Activated CD8-positive, alpha-beta memory T cell treated with anti-CD3 and anti-CD28 coated beads for 36 hours (primary cell): Measurements from ENCODE around the gene SLC13A3. TPM values are rescaled to one million over a fixed set of nuclear protein-coding genes. Genes with fewer than 3 reads are reported as not detected.

Source experiments
- CTCF ChIA-PET: fragments of 350-600 bp; sonication (Branson Sonifier 250); formaldehyde crosslinking; loops from one replicate; lab custom pipeline; 2021; ENCODE audit warnings: antibody characterized with exemption; lab: Charles Lee
- POLR2A ChIA-PET: fragments of 350-600 bp; sonication (Branson Sonifier 250); formaldehyde crosslinking; loops from one replicate; lab custom pipeline; 2021; ENCODE audit warnings: antibody characterized with exemption; lab: Charles Lee
- total RNA-seq, 2 experiments: library from RNA; stranded (reverse); gene quantifications; one replicate each; pipeline ENCODE4 v1.2.3, GENCODE V29; 2021

The SLC13A3 gene
- total RNA-seq, 2 experiments from 2014 or later: not detected

DNA sequence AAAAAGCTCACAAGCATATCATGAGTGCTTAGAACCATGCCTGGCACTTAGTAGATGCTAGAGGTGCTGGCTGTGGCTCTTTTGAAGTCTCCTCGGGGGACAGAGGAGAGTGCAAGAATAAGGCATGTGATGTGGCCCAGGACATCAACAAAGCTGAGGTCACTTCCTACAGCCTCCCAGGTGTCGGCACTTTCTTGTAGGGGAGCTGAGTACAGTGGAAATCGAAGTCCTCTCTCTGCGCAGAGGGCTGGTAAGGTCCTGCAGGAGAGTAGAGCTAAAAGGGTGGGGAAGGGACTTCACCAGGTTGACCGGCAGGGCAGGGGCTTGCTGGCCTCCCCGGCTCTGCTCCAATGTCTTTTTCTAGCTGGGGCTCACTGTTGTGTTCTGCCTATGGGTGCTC is 11.2 kb downstream of the SLC13A3 start:
- POLR2A ChIA-PET: no interaction called here
- CTCF ChIA-PET: interaction anchor here (0.6 kb wide), 1 partner anchor 382 kb away, joined by 4 read pairs; no protein-coding TSS in a partner anchor

DNA sequence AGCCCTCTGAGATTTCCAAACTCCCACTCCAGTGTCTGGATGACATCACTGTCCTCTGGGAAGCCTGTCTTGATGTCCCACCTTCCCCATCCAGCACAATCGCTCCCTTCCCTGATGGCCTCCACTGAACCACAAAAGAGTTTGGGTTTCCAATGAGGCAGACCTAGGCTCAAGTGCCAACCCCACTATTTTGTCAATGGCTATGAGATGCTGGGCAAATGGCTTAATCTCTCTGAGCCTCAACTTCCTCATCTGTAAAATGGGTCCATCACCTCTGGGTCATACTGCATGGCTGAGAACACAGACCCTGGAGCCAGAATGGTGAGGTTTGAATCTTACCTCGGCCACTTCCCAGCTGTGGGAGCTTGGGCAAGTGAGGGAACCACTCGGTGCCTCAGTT is 11.7 kb downstream of the SLC13A3 start:
- ChIA-PET CTCF (interaction anchor here (0.6 kb wide), 1 partner anchor 382 kb away, joined by 4 read pairs; no protein-coding TSS in a partner anchor), POLR2A (no interaction called here)

- ChIA-PET CTCF (no interaction called here), POLR2A (no interaction called here)
Observed at GRCh38 chr20:46638898-46639274, 12.4 kb downstream of the SLC13A3 start.

DNA sequence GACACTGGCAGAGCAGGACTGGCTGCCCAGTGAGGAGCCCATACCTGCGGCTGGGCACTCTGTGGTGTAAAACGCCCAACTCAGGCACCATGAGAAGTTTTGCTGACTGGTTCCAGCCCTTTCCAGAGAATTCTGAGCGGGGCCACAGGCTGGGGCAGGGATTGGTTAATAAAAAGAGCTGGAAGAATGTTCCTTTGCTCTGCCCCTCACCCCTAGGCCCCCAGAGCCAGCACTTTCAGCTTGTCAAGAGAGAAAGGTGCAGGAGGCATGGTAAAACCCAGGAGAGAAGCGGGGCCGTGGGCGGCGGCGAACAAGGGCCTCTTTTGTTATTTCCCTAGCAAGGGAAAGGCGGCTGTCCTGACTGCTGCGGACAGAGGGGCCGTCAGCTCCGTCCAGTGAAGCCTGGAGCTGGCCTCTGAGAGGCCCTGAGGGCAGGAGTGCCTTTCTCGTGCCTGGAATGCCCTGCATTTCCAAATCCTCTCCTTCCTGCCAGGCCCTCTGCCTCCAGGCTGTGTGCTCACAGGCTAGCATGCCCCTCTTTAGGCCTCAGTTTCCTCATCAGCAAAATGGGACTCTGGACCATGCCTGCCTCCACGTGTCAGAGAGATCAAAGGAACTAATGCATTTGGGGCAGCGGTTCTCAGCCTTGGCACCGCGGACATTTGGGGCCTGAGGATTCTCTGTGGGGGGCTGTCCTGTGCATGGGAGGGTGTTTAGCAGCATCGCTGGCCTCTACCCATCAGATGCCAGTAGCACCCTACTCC is 12.9 kb downstream of the SLC13A3 start:
- ChIA-PET POLR2A (no interaction called here), CTCF (no interaction called here)

DNA sequence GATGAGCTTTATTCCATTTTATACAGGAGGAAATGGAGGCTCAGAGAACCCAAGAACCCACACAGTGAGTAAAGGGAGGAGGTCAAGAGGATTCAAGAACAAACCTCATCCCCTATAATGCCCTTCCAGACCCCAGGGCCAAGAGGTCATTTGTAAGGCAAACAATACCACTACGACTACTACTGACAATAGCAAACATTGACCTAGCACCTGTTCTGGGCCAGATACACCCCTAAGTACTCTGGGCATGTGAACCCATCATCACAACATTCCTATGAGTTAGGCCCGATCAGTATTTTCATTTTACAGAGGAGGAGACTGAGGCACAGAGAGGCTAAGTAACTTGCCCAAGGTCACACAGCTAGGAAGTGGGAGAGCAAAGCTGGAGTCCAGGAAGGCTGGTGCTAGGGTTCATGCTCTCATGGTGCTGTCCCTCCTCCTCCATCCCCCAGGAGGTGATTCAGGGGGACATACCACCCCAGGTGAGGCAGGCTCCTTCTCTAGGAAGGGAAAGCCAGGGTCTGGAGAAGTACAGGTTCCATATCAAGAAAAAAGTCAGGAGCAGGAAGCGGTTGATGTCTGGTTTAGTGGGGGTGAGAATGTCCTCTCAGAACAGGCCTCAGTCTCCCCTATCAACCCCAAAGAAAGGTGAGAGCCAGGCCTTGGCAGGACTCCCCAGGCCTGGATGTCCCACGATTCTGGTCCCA is 13.7 kb downstream of the SLC13A3 start:
- ChIA-PET CTCF (no interaction called here), POLR2A (no interaction called here)

DNA sequence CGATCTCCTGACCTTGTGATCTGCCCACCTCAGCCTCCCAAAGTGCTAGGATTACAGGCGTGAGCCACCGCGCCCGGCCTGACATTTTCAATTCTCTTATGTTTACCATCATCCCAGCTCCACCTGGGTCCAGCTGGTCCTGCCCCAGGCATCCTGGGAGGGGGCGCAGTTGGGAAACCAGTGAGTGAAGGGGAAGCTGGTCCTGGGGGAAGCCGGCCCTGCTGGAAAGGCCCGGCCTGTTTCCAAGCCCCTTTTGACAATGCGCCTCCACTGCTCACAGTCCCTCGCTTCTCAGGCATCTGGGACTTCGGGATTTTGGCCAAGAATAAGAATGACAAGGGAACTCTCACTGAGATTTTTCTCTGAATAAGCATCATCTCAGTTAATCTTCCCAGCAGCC is 14.2 kb downstream of the SLC13A3 start:
- CTCF ChIA-PET: no interaction called here
- POLR2A ChIA-PET: no interaction called here

DNA sequence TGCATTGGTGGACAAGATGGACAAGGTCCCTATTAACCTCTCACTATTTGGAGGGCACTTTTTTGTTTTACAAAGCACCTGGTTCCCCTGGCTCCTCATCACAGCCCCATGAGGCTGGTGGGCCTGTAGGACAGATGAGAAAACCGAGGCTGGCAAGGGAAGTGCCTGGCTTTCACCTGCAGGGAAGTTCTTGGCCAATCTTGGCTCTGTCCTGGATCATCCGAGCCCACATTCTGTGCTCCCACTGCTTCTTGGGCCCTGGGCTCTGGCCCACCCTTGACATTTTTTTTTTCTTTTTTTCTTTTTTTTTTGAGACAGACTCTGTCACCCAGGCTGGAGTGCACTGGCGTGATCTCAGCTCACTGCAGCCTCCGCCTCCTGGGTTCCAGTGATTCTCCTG is 14.7 kb downstream of the SLC13A3 start:
- POLR2A ChIA-PET: no interaction called here

DNA sequence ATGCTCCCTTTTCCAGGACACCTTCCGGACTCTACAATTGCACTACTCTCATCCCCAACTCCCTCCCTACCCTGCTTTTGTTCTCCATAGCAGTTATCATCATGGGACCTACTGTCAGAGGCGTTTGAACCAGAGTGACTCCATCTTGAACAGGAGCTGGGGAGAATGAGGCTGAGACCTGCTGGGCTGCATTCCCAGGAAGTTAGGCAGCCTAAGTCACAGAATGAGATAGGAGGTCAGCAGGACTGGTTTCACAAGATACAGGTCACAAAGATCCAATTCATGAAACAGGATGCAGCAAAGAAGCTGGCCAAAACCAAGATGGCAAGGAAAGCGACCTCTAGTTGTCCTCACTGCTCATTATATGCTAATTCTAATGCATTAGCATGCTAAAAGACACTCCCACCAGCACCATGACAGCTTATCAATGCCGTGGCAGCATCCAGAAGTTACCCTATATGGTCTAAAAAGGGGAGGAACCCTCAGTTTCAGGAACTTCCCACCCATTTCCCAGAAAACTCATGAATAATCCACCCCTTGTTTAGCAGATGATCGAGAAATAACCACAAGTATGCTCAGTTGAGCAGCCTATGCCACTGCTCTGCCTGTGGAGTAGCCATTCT is 15.6 kb downstream of the SLC13A3 start:
- ChIA-PET POLR2A (interaction anchor here (0.6 kb wide), 1 partner anchor 15 kb away, joined by 5 read pairs; no protein-coding TSS in a partner anchor), CTCF (no interaction called here)

More for the DNA sequence above, 14.7 kb downstream of the SLC13A3 start:
- CTCF ChIA-PET: no interaction called here

DNA sequence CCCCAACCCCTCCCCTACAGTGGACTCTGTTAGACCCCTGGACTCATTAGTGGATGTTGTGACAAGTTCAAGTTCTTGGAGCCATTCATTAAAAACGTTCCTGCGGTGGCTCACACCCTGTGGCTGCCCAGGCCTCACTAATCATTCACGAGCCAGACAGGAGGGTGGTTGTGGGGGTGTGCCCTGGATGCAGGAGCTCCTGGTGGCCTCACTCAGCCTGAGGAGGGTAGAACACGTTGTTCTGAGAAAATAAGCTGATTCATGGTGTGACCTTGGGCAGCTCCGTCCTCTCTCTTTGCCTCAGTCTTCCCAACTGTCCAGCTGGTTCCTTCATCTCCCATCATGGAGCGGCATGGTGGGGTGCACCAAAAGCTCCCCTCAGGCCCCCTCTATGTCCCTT is 16.7 kb downstream of the SLC13A3 start:
- ChIA-PET POLR2A (no interaction called here), CTCF (interaction anchor here (0.6 kb wide), 1 partner anchor 31 kb away, joined by 3 read pairs; no protein-coding TSS in a partner anchor)

DNA sequence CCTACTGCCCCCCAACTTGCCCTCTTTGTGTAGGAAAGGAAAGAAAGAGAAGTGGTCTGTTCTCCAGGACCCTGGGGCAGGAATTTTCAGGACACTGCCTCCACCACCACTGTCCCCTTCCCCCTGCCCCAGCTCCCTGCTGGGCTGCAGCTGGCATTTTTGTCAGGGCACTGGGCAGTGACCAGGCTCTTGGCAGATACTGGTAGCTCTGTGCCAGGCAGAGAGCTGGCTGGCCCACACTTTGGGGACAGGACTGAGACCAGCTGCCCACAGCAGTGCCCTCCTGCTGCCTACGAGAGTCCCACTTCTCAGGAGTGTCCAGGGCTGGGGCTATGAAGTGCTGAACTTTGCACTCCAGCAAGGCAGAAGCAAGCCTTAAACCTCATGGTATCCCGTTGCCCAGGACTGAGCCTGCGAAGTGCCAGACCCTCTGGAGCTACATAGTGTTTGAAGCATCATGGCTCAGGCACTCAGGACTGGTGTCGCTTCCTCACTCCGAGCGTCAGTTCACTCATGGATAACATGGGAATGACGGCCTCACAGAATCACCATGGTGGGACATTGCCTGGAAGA is 19.3 kb downstream of the SLC13A3 start:
- POLR2A ChIA-PET: no interaction called here
- CTCF ChIA-PET: no interaction called here

DNA sequence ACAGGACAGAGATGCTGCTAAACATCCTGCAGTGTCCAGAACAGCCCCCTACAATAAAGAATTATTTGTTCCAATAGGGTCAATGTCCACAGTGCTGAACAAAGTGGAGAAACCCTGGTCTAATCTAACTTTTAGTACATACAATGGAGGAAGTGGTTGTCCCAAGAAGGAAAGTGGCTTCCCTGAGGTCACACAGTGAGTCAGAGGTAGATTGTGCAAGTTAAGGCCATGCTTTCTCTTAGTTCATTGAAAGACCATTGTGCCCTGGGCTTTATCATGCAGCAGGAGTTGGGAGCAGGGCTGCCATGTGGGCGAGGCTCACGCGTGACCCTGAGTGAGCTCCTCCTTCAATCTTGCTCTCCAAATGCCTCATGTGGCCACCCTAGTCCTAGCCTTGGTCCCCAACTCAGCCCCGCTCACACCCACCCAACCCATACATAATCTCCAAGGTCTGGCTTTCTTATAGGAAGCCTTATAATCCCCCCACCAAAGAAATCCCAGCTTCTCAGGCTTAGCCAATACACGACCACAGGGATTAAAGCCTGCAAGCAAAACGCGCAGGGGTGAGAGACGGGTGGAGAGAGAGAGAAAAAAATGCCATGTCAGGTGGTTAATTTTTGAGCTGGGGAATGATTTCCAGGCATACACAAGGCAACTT is 19.9 kb downstream of the SLC13A3 start:
- POLR2A ChIA-PET: no interaction called here
- CTCF ChIA-PET: no interaction called here

- CTCF ChIA-PET: no interaction called here
- POLR2A ChIA-PET: no interaction called here
Observed at GRCh38 chr20:46630306-46630705, 21.0 kb downstream of the SLC13A3 start.

GRCh38 chr20:46629341-46629740 is 21.9 kb downstream of the SLC13A3 start:
- ChIA-PET POLR2A (no interaction called here), CTCF (interaction anchor here (0.5 kb wide), 1 partner anchor 74 kb away, joined by 4 read pairs; no protein-coding TSS in a partner anchor)

DNA sequence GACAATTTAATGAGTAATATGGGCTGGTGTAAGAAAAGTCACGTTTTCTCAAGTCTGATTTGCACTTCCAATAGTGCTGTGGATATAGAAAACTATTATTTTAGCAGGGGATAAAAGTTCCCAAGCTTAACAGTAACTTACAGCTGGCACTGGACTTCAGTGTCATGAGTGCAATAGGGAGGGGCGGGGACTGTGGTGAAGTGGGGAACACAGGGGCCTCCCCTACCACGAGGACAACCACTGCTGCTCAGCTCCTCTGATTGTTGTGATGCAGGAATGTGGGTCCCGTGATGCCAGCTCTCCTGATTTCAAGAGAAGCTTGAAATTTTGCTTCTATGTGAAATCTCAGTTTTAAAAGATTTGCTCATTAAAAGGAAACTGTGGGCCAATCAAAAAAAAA is 24.0 kb downstream of the SLC13A3 start:
- ChIA-PET CTCF (no interaction called here), POLR2A (no interaction called here)

DNA sequence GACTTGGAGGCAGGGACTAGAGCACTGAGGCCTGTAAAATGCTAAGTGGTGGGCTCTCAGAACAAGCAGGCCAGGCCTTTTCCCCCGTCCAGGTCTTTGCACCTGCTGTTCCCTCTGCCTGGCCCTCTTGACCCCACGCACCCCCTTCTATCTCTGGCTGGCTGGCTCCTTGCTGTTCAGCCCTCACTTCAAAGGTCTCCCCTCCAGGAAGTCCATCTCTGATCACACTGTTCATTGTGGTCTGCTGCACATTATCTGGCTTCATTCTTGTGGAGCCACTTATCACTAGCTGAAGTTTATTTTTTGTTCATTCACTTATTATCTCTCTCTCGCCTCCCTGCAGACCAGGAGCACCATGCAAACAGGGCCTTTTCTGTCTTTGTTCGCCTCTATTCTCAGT is 24.5 kb downstream of the SLC13A3 start:
- POLR2A ChIA-PET: no interaction called here
- CTCF ChIA-PET: no interaction called here

GRCh38 chr20:46625875-46626373 is 25.3 kb downstream of the SLC13A3 start:
- CTCF ChIA-PET: no interaction called here
- POLR2A ChIA-PET: no interaction called here

DNA sequence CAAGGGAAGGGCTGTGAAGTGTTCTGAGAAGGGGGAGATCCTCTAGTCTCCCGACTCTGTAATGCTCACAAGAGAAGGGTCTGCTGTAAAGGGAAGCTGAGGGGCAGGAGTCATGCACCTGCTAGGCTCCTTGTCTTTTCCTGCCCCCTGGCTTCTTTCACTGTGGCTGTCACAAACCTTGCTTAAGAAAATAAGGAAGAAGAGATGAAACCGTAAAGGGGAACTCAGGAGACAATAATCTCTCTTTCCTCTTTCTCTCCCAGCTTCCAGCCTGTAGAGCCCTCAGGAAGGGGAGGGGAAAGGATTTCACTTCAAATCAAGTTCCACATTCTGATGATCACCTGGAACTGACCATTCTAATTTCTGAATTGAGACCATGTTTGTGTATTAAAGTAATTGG is 26.3 kb downstream of the SLC13A3 start:
- ChIA-PET CTCF (interaction anchor here (1.5 kb wide), 1 partner anchor 8 kb away, joined by 3 read pairs; no protein-coding TSS in a partner anchor), POLR2A (no interaction called here)

DNA sequence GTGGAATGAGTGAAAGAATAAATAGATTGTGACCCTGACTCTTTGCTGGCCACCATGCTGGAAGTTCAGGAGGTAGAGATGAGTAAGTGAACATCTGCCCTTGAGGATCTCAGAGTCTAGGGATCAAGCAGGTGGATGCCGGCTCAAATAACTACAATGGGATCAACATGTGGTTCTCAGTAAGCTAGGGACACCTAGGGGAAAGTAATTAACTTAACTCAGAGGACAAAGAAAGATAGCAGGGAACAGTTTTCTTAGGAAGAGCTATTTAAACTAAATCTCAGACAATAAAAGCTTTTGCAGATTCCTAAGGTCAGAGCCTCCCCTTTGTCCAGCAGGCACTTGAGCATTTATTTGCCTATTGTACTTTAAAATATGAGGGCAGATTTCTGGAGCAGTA is 29.1 kb downstream of the SLC13A3 start:
- POLR2A ChIA-PET: no interaction called here
- CTCF ChIA-PET: no interaction called here

- ChIA-PET POLR2A (interaction anchor here (0.6 kb wide), 1 partner anchor 14 kb away, joined by 5 read pairs; no protein-coding TSS in a partner anchor), CTCF (no interaction called here)
Observed at GRCh38 chr20:46621492-46621891, 29.8 kb downstream of the SLC13A3 start.
